Natural killer cell (primary cell): ENCODE results near the gene BCL6B. TPM values are rescaled to one million over a fixed set of nuclear protein-coding genes. Genes with fewer than 3 reads are reported as not detected.
A peak's percentile ranks its signal among the peaks of the same experiment; 100 is the strongest.

Experiments
- ATAC-seq, 3 donors: fragments of 150-1000 bp in 2 of 3; fragments of 200-7000 bp in 1 of 3; cut with Tn5 transposase; 1 replicate in 1 of 3; 2 replicates in 2 of 3; pipeline ENCODE4 v1.10.0; 2021; ENCODE audit warnings: mild to moderate bottlenecking in 2 of 3, moderate library complexity in 2 of 3
- DNase-seq, 2 donors: peaks; one replicate each; pipeline versions ENCODE4 v3.0.0 to v3.0.0-alpha.2; 2013 to 2021; ENCODE audit warnings: mixed read lengths in 1 of 2
- H3K27ac ChIP-seq: one replicate; pipeline ENCODE4 v1.5.1; 2013; ENCODE audit warnings: mild to moderate bottlenecking, low read length
- H3K27me3 ChIP-seq: one replicate; pipeline ENCODE4 v1.6.1; 2013; ENCODE audit warnings: low read length; ENCODE audit not compliant: control insufficient read depth, insufficient read depth
- H3K36me3 ChIP-seq: one replicate; pipeline ENCODE4 v1.6.1; 2013; ENCODE audit warnings: low read length; ENCODE audit not compliant: control insufficient read depth, insufficient read depth
- H3K4me1 ChIP-seq: one replicate; pipeline ENCODE4 v1.6.1; 2013; ENCODE audit warnings: low read length; ENCODE audit not compliant: control insufficient read depth, insufficient read depth
- H3K4me3 ChIP-seq: one replicate; pipeline ENCODE4 v1.5.1; 2013; ENCODE audit warnings: low read length
- H3K9me3 ChIP-seq: one replicate; pipeline ENCODE4 v1.6.1; 2013; ENCODE audit warnings: low read length; ENCODE audit not compliant: control insufficient read depth, insufficient read depth
- H3K27ac Mint-ChIP-seq, 2 donors: one replicate each; pipeline ENCODE4 v1.8.0; 2022; ENCODE audit warnings: mild to moderate bottlenecking in 2 of 2, mixed read lengths in 2 of 2, moderate library complexity in 1 of 2
- H3K27me3 Mint-ChIP-seq, 2 donors: one replicate each; pipeline ENCODE4 v1.8.0; 2022; ENCODE audit warnings: low read depth in 2 of 2, mixed read lengths in 2 of 2
- H3K36me3 Mint-ChIP-seq: one replicate; pipeline ENCODE4 v1.8.0; 2022; ENCODE audit warnings: mixed read lengths
- H3K4me1 Mint-ChIP-seq, 2 donors: one replicate each; pipeline ENCODE4 v1.8.0; 2022; ENCODE audit warnings: mixed read lengths in 2 of 2
- H3K4me3 Mint-ChIP-seq: one replicate; pipeline ENCODE4 v1.8.0; 2022; ENCODE audit warnings: mild to moderate bottlenecking, moderate library complexity, mixed read lengths
- H3K9me3 Mint-ChIP-seq, 2 donors: one replicate each; pipeline ENCODE4 v1.8.0; 2022; ENCODE audit warnings: mixed read lengths in 2 of 2
- CTCF ChIP-seq: fragments of 200-600 bp; IDR thresholded peaks from one replicate; pipeline ENCODE4 v1.8.0; 2022; ENCODE audit warnings: antibody characterized with exemption
- WGBS: methylation state at CpG from one replicate; pipeline ENCODE4 v1.1.7; 2013; ENCODE audit warnings: missing lambda C conversion rate; ENCODE audit not compliant: insufficient coverage; 5-methylcytosine and 5-hydroxymethylcytosine counted together
- intact Hi-C: fragments of 100-400 bp; cut with micrococcal nuclease; formaldehyde crosslinking; loops from one replicate; pipeline ENCODE4 v1.14.2; 2022
- total RNA-seq, 4 donors: library from RNA; stranded (reverse); fragments of 120-200 nt in 1 of 4; gene quantifications; one replicate each; pipeline versions ENCODE4 v1.2.3 to v1.2.4, GENCODE V29; 2013 to 2022

The BCL6B gene
- total RNA-seq, 3 donors from 2014 or later (not counting 1 experiment from before 2014, with no cell fraction given), result 0.49 to 0.84 TPM; not detected in 1

- Histone ChIP-seq H3K4me1 (peaks cover 44% of the 10 kb centered on the region), H3K36me3 (no peaks in the 10 kb centered on the region), H3K9me3 (no peaks in the 10 kb centered on the region), H3K27me3 (peaks cover 6% of the 10 kb centered on the region), H3K4me3 (peak overlapping the region; percentile 46), H3K27ac (peak overlapping the region; percentile 75)
- H3K36me3 Mint-ChIP-seq, result no peaks in the 10 kb centered on the region
- peak; percentile 45 to 67 for DNase-seq
- no peak for TF ChIP-seq CTCF
- peak; percentile 51 to 58 (median 52) for ATAC-seq
- intact Hi-C loops, result no loop called here
- H3K27me3 Mint-ChIP-seq, result peaks cover 0 to 7% of the 10 kb centered on the region in 2 donors
- H3K4me3 Mint-ChIP-seq, result peak overlapping the region; percentile 84
- no peaks in the 10 kb centered on the region for H3K9me3 Mint-ChIP-seq
- H3K4me1 Mint-ChIP-seq, result peaks cover 29 to 61% of the 10 kb centered on the region in 2 donors
- H3K27ac Mint-ChIP-seq, result peak overlapping the region; percentile 76 to 90
- 16% methylated on average over 42 of the region's 43 CpGs for WGBS
Measured at GRCh38 chr17:7041607-7042500, 19.0 kb downstream of the BCL6B start.

GRCh38 chr17:7042501-7043181 is 19.8 kb downstream of the BCL6B start:
- no peaks in the 10 kb centered on the region for H3K9me3 ChIP-seq
- H3K36me3 Mint-ChIP-seq, result no peaks in the 10 kb centered on the region
- peaks cover 32 to 60% of the 10 kb centered on the region in 2 donors for H3K4me1 Mint-ChIP-seq
- H3K4me3 Mint-ChIP-seq, result peak overlapping the region; percentile 84
- peak; percentile 49 to 64 (median 60) for ATAC-seq
- peak; percentile 11 for TF ChIP-seq CTCF
- peak overlapping the region; percentile 75 for H3K27ac ChIP-seq
- H3K36me3 ChIP-seq, result no peaks in the 10 kb centered on the region
- WGBS, result 2% methylated on average over 53 of the region's 53 CpGs
- H3K27me3 Mint-ChIP-seq, result peaks cover 0 to 7% of the 10 kb centered on the region in 2 donors
- peak overlapping the region; percentile 46 for H3K4me3 ChIP-seq
- DNase-seq, result peak; percentile 52 to 72
- peak overlapping the region; percentile 76 to 90 for H3K27ac Mint-ChIP-seq
- intact Hi-C loops, result no loop called here
- H3K9me3 Mint-ChIP-seq, result no peaks in the 10 kb centered on the region
- peaks cover 6% of the 10 kb centered on the region for H3K27me3 ChIP-seq
- peaks cover 43% of the 10 kb centered on the region for H3K4me1 ChIP-seq

GRCh38 chr17:7043182-7043496 is 20.3 kb downstream of the BCL6B start:
- Mint-ChIP-seq H3K27me3 (peaks cover 0 to 7% of the 10 kb centered on the region in 2 donors), H3K9me3 (no peaks in the 10 kb centered on the region), H3K4me1 (peaks cover 32 to 56% of the 10 kb centered on the region in 2 donors), H3K36me3 (no peaks in the 10 kb centered on the region), H3K27ac (peak overlapping the region; percentile 76 to 90), H3K4me3 (peak overlapping the region; percentile 84)
- intact Hi-C loops, result no loop called here
- TF ChIP-seq CTCF, result no peak
- Histone ChIP-seq H3K27ac (peak overlapping the region; percentile 75), H3K36me3 (no peaks in the 10 kb centered on the region), H3K4me3 (peak overlapping the region; percentile 46), H3K9me3 (no peaks in the 10 kb centered on the region), H3K27me3 (peaks cover 6% of the 10 kb centered on the region), H3K4me1 (peaks cover 43% of the 10 kb centered on the region)
- ATAC-seq (peak; percentile 8 to 33 (median 15)), DNase-seq (no peak)
- 5% methylated on average over 21 of the region's 21 CpGs for WGBS
